Measurements from ENCODE around the gene FRMPD4. TPM values are rescaled to one million over a fixed set of nuclear protein-coding genes. Genes with fewer than 3 reads are reported as not detected.

Gene FRMPD4
- total and polyA plus RNA-seq, 2 donors (not counting 1 experiment from before 2014, with no cell fraction given), result 0.50 to 1.5 TPM

GRCh38 chrX:12488771-12489170 is 350.5 kb downstream of the FRMPD4 start:
- H3K4me2 ChIP-seq (ENCODE audit: extremely low read depth, insufficient read depth, low read length), result no peak overlapping the region
- H3K4me3 ChIP-seq (replicated peaks in 1 of 4; ENCODE audit: control extremely low read depth in 1 of 4, insufficient read depth in 1 of 4, low read depth in 3 of 4, low read length in 4 of 4), result no peak overlapping the region
- no peaks in the 10 kb centered on the region for H3K79me2 ChIP-seq (ENCODE audit: control insufficient read depth, insufficient read depth, low read length)
- H3K4me1 ChIP-seq (ENCODE audit: control insufficient read depth, extremely low read depth, insufficient read depth, low read length), result no peaks in the 10 kb centered on the region
- TF ChIP-seq EZH2 (IDR thresholded peaks at IDR 0.05; ENCODE audit: low read length, missing control alignments), result no peak
- TF ChIP-seq CTCF (conservative IDR thresholded peaks at IDR 0.05 in 1 of 2, IDR thresholded peaks at IDR 0.05 in 1 of 2; ENCODE audit: low read depth in 1 of 2, low read length in 2 of 2), result no peak
- H4K20me1 ChIP-seq (ENCODE audit: control insufficient read depth, extremely low read depth, insufficient read depth, low read length), result no peaks in the 10 kb centered on the region
- H3K36me3 ChIP-seq (ENCODE audit: control insufficient read depth, insufficient read depth, low read length), result no peaks in the 10 kb centered on the region
- H3K9ac ChIP-seq (ENCODE audit: insufficient read depth, low read length), result no peak overlapping the region
- H3K27ac ChIP-seq (ENCODE audit: insufficient read depth, low read length), result no peak overlapping the region
- H3K9me3 ChIP-seq (ENCODE audit: control insufficient read depth, insufficient read depth, low read depth, low read length), result no peaks in the 10 kb centered on the region
- no peaks in the 10 kb centered on the region for H3K27me3 ChIP-seq (ENCODE audit: control insufficient read depth, insufficient read depth, low read length)
- DNase-seq (ENCODE audit: low read depth in 2 of 2), result no peak
- H2AFZ ChIP-seq (ENCODE audit: low read length), result no peak overlapping the region

- H3K36me3 ChIP-seq (ENCODE audit: control insufficient read depth, insufficient read depth, low read length), result no peaks in the 10 kb centered on the region
- no peak for DNase-seq (ENCODE audit: low read depth in 2 of 2)
- no peak overlapping the region for H3K9ac ChIP-seq (ENCODE audit: insufficient read depth, low read length)
- no peak overlapping the region for H3K4me2 ChIP-seq (ENCODE audit: extremely low read depth, insufficient read depth, low read length)
- H3K4me3 ChIP-seq (replicated peaks in 1 of 4; ENCODE audit: control extremely low read depth in 1 of 4, insufficient read depth in 1 of 4, low read depth in 3 of 4, low read length in 4 of 4), result no peak overlapping the region
- no peak overlapping the region for H3K27ac ChIP-seq (ENCODE audit: insufficient read depth, low read length)
- no peak overlapping the region for H2AFZ ChIP-seq (ENCODE audit: low read length)
- H3K79me2 ChIP-seq (ENCODE audit: control insufficient read depth, insufficient read depth, low read length), result no peaks in the 10 kb centered on the region
- no peaks in the 10 kb centered on the region for H3K9me3 ChIP-seq (ENCODE audit: control insufficient read depth, insufficient read depth, low read depth, low read length)
- no peaks in the 10 kb centered on the region for H4K20me1 ChIP-seq (ENCODE audit: control insufficient read depth, extremely low read depth, insufficient read depth, low read length)
- H3K27me3 ChIP-seq (ENCODE audit: control insufficient read depth, insufficient read depth, low read length), result no peaks in the 10 kb centered on the region
- TF ChIP-seq EZH2 (IDR thresholded peaks at IDR 0.05; ENCODE audit: low read length, missing control alignments), result no peak
- TF ChIP-seq CTCF (conservative IDR thresholded peaks at IDR 0.05 in 1 of 2, IDR thresholded peaks at IDR 0.05 in 1 of 2; ENCODE audit: low read depth in 1 of 2, low read length in 2 of 2), result no peak
- H3K4me1 ChIP-seq (ENCODE audit: control insufficient read depth, extremely low read depth, insufficient read depth, low read length), result no peaks in the 10 kb centered on the region
Measured at GRCh38 chrX:12489341-12489740, 351.1 kb downstream of the FRMPD4 start.

- H4K20me1 ChIP-seq (ENCODE audit: control insufficient read depth, extremely low read depth, insufficient read depth, low read length), result no peaks in the 10 kb centered on the region
- H3K36me3 ChIP-seq (ENCODE audit: control insufficient read depth, insufficient read depth, low read length), result no peaks in the 10 kb centered on the region
- H3K4me2 ChIP-seq (ENCODE audit: extremely low read depth, insufficient read depth, low read length), result no peak overlapping the region
- no peaks in the 10 kb centered on the region for H3K9me3 ChIP-seq (ENCODE audit: control insufficient read depth, insufficient read depth, low read depth, low read length)
- H3K9ac ChIP-seq (ENCODE audit: insufficient read depth, low read length), result no peak overlapping the region
- TF ChIP-seq EZH2 (IDR thresholded peaks at IDR 0.05; ENCODE audit: low read length, missing control alignments) (no peak), CTCF (conservative IDR thresholded peaks at IDR 0.05 in 1 of 2, IDR thresholded peaks at IDR 0.05 in 1 of 2; ENCODE audit: low read depth in 1 of 2, low read length in 2 of 2) (no peak)
- no peaks in the 10 kb centered on the region for H3K79me2 ChIP-seq (ENCODE audit: control insufficient read depth, insufficient read depth, low read length)
- no peaks in the 10 kb centered on the region for H3K27me3 ChIP-seq (ENCODE audit: control insufficient read depth, insufficient read depth, low read length)
- no peak overlapping the region for H3K4me3 ChIP-seq (replicated peaks in 1 of 4; ENCODE audit: control extremely low read depth in 1 of 4, insufficient read depth in 1 of 4, low read depth in 3 of 4, low read length in 4 of 4)
- no peak overlapping the region for H2AFZ ChIP-seq (ENCODE audit: low read length)
- H3K27ac ChIP-seq (ENCODE audit: insufficient read depth, low read length), result no peak overlapping the region
- no peaks in the 10 kb centered on the region for H3K4me1 ChIP-seq (ENCODE audit: control insufficient read depth, extremely low read depth, insufficient read depth, low read length)
- DNase-seq (ENCODE audit: low read depth in 2 of 2), result no peak
Measured at GRCh38 chrX:12494400-12495138, 356.3 kb downstream of the FRMPD4 start.
